ENCODE data around the gene BAD.

Gene BAD

DNA sequence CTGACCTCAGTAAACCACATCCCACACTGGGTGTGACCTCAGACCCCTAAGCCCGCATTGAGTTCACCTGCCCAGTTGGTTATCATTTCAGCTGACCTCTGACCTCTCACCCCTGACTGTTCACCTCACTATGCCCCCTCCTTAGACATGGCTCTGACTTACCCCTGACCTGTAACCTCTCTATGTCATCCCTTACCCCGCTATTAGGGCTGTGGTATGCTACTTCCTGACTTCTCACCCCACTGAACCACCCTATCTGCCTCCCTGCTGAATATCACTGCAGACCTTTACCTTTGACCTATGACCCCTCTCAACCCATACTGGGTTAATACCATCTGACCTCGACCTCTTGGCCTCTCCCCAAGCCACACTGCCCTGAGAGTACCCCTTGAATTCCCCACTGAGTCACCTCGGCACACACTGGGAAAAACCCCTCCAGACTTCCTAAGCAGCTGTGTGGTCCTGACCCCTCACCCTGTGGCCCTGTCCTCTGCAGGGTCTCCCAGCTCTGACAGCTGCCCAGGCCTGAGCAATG, 24.9 kb downstream of the BAD start:
- no peak for DNase-seq (ENCODE audit: low spot score in 2 of 2)
- H3K4me3 ChIP-seq, result no peak overlapping the region
- in situ Hi-C loops (cut with MboI; ENCODE audit: low sequenced_read_pairs), result loop anchor here (25.0 kb wide), 1 partner anchor 853 kb away; the partner anchor contains the start of genes FAU, MRPL49, TM7SF2 and ZNHIT2
- H3K27me3 ChIP-seq (ENCODE audit: low read depth), result no peaks in the 10 kb centered on the region
- no peaks in the 10 kb centered on the region for H3K4me1 ChIP-seq
- peaks cover 83% of the 10 kb centered on the region for H3K36me3 ChIP-seq (replicated peaks)
- H3K9me3 ChIP-seq, result no peaks in the 10 kb centered on the region

DNA sequence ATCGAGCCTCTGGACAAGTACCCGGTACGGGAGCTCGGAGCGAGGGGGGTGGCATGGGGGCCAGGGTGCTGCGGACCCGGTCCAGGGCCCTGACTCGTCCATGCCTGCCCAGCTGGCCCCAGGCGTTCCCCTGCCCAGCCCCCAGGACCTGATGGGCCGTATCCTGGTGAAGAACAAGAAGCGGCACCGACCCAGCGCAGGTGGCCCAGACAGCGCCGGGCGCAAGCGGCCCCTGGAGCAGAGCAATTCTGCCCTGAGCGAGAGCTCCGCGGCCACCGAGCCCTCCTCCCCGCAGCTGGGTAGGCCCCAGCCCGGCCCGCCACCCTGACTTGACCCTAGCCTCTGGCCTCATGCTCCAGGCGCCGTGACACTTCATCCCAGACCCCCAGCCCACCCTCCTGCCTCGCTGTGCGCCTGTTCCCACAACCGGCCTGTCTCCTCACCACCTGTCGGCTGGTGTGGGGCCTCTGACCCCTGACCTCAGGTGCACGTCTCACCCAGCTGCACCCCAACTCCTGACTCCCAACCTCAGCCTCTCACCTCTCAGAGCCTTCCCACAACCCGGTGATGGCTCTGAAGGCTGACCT, 25.4 kb downstream of the BAD start:
- DNase-seq (ENCODE audit: low spot score in 2 of 2), result no peak
- peaks cover 79% of the 10 kb centered on the region for H3K36me3 ChIP-seq (replicated peaks)
- H3K27me3 ChIP-seq (ENCODE audit: low read depth), result no peaks in the 10 kb centered on the region
- H3K4me3 ChIP-seq, result no peak overlapping the region
- no peaks in the 10 kb centered on the region for H3K9me3 ChIP-seq
- no peaks in the 10 kb centered on the region for H3K4me1 ChIP-seq
- in situ Hi-C loops (cut with MboI; ENCODE audit: low sequenced_read_pairs), result loop anchor here (25.0 kb wide), 1 partner anchor 853 kb away; the partner anchor contains the start of genes FAU, MRPL49, TM7SF2 and ZNHIT2

DNA sequence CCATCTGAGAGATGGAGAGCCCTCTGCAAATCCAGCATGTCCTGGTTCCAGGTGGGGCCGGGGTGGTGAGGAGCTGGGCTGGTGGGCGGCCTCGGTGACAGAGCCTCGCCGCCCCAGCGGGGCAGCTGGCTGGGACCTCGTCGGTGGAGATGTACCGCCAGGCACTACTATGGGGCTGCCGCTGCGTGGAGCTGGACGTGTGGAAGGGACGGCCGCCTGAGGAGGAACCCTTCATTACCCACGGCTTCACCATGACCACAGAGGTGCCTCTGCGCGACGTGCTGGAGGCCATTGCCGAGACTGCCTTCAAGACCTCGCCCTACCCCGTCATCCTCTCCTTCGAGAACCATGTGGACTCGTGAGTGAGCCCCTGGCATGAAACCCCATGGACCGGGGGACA, 26.1 kb downstream of the BAD start:
- no peak for DNase-seq (ENCODE audit: low spot score in 2 of 2)
- Histone ChIP-seq H3K36me3 (replicated peaks) (peaks cover 73% of the 10 kb centered on the region), H3K4me3 (no peak overlapping the region), H3K27me3 (ENCODE audit: low read depth) (no peaks in the 10 kb centered on the region), H3K4me1 (no peaks in the 10 kb centered on the region), H3K9me3 (no peaks in the 10 kb centered on the region)
- in situ Hi-C loops (cut with MboI; ENCODE audit: low sequenced_read_pairs), result loop anchor here (25.0 kb wide), 1 partner anchor 854 kb away; the partner anchor contains the start of genes FAU, MRPL49, TM7SF2 and ZNHIT2

DNA sequence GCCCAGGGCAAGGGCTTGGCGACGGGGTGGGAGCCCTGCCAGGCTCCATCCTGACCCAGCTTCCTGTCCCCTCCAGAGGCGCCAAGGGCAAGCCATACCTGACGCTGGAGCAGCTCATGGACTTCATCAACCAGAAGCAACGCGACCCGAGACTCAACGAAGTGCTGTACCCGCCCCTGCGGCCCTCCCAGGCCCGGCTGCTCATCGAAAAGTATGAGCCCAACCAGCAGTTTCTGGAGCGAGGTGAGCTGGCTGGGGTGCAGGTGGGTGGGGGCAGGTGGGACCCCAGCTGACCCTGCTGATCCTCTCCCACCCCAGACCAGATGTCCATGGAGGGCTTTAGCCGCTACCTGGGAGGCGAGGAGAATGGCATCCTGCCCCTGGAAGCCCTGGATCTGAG, 28.2 kb downstream of the BAD start:
- peaks cover 54% of the 10 kb centered on the region for H3K36me3 ChIP-seq (replicated peaks)
- no peaks in the 10 kb centered on the region for H3K27me3 ChIP-seq (ENCODE audit: low read depth)
- in situ Hi-C loops (cut with MboI; ENCODE audit: low sequenced_read_pairs), result loop anchor here (25.0 kb wide), 1 partner anchor 856 kb away; the partner anchor contains the start of genes FAU, MRPL49, TM7SF2 and ZNHIT2
- no peaks in the 10 kb centered on the region for H3K4me1 ChIP-seq
- H3K9me3 ChIP-seq, result no peaks in the 10 kb centered on the region
- DNase-seq (ENCODE audit: low spot score in 2 of 2), result no peak
- H3K4me3 ChIP-seq, result no peak overlapping the region

DNA sequence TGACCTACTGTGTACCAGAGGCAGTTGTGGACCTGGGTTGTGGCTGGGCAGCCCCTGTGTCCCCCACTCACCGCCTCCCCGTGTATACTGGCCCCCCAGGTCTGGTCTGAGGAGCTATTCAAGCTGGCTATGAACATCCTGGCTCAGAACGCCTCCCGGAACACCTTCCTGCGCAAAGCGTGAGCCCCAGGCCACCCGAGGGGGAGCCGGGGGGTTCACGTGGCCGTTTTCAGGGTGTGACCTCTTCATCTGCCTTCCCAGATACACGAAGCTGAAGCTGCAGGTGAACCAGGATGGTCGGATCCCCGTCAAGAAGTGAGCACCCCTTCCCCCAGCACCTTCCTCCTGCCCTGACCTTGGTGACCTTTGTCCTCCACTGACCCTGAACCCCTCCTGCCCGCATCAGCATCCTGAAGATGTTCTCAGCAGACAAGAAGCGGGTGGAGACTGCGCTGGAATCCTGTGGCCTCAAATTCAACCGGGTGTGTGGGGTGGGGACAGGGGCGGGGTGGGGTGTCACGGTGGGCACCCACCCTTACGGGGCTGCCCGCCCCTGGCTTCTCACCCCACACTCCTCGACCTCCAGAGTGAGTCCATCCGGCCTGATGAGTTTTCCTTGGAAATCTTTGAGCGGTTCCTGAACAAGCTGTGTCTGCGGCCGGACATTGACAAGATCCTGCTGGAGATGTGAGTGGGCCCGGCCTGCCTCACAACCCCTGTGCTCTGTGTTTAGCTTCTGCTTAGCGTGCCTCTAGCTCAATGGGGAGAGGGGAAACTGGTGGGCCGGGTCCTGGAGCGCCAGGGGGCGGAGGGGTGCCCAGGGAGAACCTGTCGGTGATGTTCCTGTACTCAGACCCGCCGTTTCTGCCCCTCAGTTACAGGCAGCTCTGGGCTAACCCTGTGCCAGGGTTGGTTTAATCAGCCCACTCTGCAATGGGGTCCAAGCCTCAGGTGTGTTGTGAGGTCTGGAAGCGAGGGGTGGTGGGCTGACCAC, 29.0 kb downstream of the BAD start:
- Histone ChIP-seq H3K4me3 (no peak overlapping the region), H3K27me3 (ENCODE audit: low read depth) (no peaks in the 10 kb centered on the region), H3K36me3 (replicated peaks) (peaks cover 50% of the 10 kb centered on the region), H3K4me1 (peaks cover 6% of the 10 kb centered on the region), H3K9me3 (no peaks in the 10 kb centered on the region)
- DNase-seq (ENCODE audit: low spot score in 2 of 2), result no peak
- in situ Hi-C loops (cut with MboI; ENCODE audit: low sequenced_read_pairs), result loop anchor here (25.0 kb wide), 1 partner anchor 857 kb away; the partner anchor contains the start of genes FAU, MRPL49, TM7SF2 and ZNHIT2

DNA sequence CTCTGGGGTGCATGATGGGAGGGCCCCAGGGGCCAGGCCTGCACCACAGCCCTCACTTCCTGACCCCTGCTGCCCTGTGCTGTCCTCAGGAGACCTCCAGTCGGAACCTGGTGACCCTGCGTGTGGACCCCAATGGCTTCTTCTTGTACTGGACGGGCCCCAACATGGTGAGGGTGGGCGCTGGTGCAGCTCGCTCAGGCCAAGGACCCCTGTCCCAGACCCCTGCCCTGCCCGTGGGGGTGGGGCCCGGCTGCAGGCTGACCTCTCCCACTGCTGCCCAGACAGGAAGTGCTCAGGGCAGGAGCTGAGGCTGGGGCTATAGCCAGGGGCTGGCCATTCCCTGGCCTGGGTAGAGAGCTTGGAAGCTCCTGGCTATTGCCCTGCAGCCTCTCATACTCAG, 30.1 kb downstream of the BAD start:
- no peak for DNase-seq (ENCODE audit: low spot score in 2 of 2)
- Histone ChIP-seq H3K9me3 (no peaks in the 10 kb centered on the region), H3K4me1 (peaks cover 7% of the 10 kb centered on the region), H3K36me3 (replicated peaks) (peaks cover 39% of the 10 kb centered on the region), H3K4me3 (no peak overlapping the region), H3K27me3 (ENCODE audit: low read depth) (no peaks in the 10 kb centered on the region)
- in situ Hi-C loops (cut with MboI; ENCODE audit: low sequenced_read_pairs), result loop anchor here (25.0 kb wide), 1 partner anchor 858 kb away; the partner anchor contains the start of genes FAU, MRPL49, TM7SF2 and ZNHIT2

DNA sequence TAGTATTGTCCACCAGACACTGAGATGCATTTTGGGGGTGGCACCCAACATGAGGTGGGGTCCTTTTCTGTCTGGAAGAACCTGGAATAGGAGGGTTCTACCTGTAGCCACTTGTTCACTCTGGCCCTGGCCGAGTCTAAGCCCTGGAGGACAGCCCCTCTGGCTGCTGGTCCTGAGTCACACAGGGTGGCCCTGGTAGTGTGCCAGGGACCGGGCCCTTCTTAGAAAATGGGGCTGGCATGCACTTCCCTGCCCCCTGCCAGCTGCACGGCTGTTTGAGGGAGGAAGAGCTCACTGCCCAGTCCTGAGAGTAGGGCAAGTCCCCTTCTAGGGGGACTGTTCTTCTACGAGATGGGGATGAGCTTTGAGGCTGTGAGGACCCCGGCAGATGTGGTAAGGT, 31.0 kb downstream of the BAD start:
- Histone ChIP-seq H3K36me3 (replicated peaks) (peaks cover 30% of the 10 kb centered on the region), H3K27me3 (ENCODE audit: low read depth) (no peaks in the 10 kb centered on the region), H3K9me3 (no peaks in the 10 kb centered on the region), H3K4me1 (peaks cover 7% of the 10 kb centered on the region), H3K4me3 (no peak overlapping the region)
- in situ Hi-C loops (cut with MboI; ENCODE audit: low sequenced_read_pairs), result loop anchor here (25.0 kb wide), 1 partner anchor 859 kb away; the partner anchor contains the start of genes FAU, MRPL49, TM7SF2 and ZNHIT2
- DNase-seq (ENCODE audit: low spot score in 2 of 2), result no peak

DNA sequence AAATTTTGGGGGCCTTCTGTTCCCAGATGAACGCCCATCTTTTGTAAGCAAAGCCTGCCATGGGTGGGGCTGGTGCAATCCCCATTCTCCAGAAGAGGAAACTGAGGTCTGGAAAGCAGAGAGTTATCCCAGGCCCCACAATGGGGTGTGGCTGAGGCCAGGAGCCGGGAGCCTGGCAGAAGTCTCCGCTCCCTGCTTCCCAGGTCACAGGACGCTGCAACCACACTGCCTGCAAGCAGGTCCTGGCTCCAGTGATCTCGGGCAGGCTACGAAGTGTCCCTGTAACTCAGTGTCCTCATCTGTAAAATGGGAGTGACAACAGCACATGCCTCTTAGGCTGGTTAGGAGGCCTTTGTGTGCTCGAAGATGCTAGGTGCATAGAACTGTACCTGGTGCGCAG, 31.4 kb downstream of the BAD start:
- in situ Hi-C loops (cut with MboI; ENCODE audit: low sequenced_read_pairs), result loop anchor here (25.0 kb wide), 1 partner anchor 859 kb away; the partner anchor contains the start of genes FAU, MRPL49, TM7SF2 and ZNHIT2
- Histone ChIP-seq H3K36me3 (replicated peaks) (peaks cover 26% of the 10 kb centered on the region), H3K27me3 (ENCODE audit: low read depth) (no peaks in the 10 kb centered on the region), H3K4me3 (no peak overlapping the region), H3K4me1 (peaks cover 7% of the 10 kb centered on the region), H3K9me3 (no peaks in the 10 kb centered on the region)
- no peak for DNase-seq (ENCODE audit: low spot score in 2 of 2)

DNA sequence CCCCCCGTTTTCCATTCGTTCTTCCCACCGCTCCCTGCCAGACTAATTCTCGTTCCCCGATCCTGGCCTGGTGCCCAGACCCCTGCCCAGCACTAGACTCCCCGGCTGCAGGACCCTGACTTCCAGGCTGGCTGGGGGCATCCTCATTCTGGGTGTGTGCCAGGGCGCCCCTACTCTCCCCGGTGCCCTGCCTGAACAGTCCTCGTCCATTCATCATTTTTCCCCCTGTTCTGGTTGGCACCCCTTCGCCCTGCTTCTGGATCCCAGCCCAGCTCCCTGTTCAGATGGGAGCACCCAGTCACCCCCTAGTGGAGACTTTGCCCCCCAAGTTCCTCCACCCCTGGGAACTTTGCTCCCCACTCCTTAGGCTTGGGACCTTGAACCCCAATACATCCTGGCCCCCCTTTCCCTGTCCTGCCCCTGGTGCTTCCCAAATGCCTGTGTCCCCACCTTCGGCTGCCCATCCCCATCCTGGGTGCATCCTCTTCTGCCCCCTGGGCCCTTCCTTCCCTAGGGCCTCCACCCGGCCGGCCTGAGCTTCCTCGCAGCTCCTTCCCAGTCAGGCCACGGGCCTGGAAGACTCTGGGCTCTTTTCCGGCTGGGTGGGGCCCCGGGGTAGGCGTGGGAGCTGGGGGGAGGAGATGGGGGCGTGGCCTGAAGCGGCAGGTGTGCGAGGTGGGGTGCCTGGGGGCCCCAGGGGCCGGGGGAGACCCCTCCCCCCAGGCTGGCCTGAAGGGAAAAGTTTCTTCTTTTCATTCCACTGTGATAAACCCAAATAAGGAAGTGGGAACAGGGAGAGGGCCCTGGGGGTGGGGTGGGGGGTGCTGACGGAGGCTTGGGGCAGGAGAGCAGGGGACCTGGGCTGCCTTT, 32.2 kb downstream of the BAD start:
- H3K4me3 ChIP-seq, result peak overlapping the region; percentile 70
- no peaks in the 10 kb centered on the region for H3K27me3 ChIP-seq (ENCODE audit: low read depth)
- in situ Hi-C loops (cut with MboI; ENCODE audit: low sequenced_read_pairs), result loop anchor here (25.0 kb wide), 1 partner anchor 860 kb away; the partner anchor contains the start of genes FAU, MRPL49, TM7SF2 and ZNHIT2
- no peaks in the 10 kb centered on the region for H3K9me3 ChIP-seq
- H3K36me3 ChIP-seq (replicated peaks), result peaks cover 22% of the 10 kb centered on the region
- peaks cover 12% of the 10 kb centered on the region for H3K4me1 ChIP-seq
- peak in 1 of 2 experiments; percentile 75 for DNase-seq (ENCODE audit: low spot score in 2 of 2)

DNA sequence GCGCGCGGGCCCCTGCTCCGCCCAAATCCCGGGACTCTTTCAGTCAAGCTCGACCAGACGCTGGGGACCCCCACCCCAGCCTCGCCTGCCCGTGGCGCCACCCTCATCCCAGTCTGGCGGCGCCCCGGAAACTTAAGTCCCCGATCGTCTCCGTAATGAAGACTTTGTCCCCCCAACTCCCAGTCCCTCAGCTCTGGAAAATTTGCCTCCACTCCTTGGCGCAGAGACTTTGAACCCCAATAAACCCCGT, 32.8 kb downstream of the BAD start:
- peaks cover 12% of the 10 kb centered on the region for H3K4me1 ChIP-seq
- no peak for DNase-seq (ENCODE audit: low spot score in 2 of 2)
- H3K9me3 ChIP-seq, result no peaks in the 10 kb centered on the region
- H3K36me3 ChIP-seq (replicated peaks), result peaks cover 20% of the 10 kb centered on the region
- H3K4me3 ChIP-seq, result peak overlapping the region; percentile 70
- in situ Hi-C loops (cut with MboI; ENCODE audit: low sequenced_read_pairs), result loop anchor here (25.0 kb wide), 1 partner anchor 861 kb away; the partner anchor contains the start of genes FAU, MRPL49, TM7SF2 and ZNHIT2
- H3K27me3 ChIP-seq (ENCODE audit: low read depth), result no peaks in the 10 kb centered on the region

DNA sequence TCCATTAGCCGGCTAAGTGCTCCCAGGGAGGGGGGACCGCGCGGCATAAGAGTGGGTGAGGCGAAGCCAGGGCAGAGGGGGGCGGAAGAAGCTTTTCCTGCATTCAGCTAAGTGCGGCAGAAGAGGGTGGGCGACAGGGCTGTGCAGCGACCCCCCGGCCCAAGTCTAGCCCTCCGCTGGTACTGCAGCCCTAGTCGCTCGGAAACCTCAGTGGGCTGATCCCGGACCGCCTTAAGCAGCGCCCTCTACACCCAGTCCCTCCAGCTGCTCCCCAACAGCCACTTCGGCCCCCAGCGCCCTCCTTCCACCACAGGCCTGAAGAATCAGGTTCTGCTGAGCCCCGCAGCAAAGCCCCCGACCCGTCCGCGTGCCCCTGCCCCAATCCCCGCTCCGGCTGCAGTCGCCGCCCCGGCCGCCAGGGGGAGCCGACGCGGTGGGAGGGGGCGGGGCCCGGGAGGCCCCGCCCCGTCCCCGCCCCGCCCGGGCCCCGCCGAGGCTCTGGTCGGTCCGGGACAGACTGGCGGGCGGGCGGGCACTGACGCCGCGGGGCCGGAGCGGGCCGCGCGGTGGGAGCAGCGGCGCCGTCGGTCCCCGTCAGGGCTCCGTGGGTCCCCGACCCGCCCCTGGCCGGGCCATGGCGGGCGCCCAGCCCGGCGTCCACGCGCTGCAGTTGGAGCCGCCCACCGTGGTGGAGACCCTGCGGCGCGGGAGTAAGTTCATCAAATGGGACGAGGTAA, 33.3 kb downstream of the BAD start, which contains the start of gene PLCB3:
Gene PLCB3 (plus strand): TSS at position 515 of the 737 bp plus-strand sequence. CDS start 120 bp downstream, at position 635.
- Histone ChIP-seq H3K36me3 (replicated peaks) (peaks cover 15% of the 10 kb centered on the region), H3K9me3 (no peaks in the 10 kb centered on the region), H3K4me1 (peaks cover 12% of the 10 kb centered on the region), H3K27me3 (ENCODE audit: low read depth) (no peaks in the 10 kb centered on the region), H3K4me3 (peak within 1 kb of the TSS; percentile 70)
- peak; percentile 33 to 69 for DNase-seq (ENCODE audit: low spot score in 2 of 2)
- in situ Hi-C loops (cut with MboI; ENCODE audit: low sequenced_read_pairs), result loop anchor here (25.0 kb wide), 1 partner anchor 861 kb away; the partner anchor contains the start of genes FAU, MRPL49, TM7SF2 and ZNHIT2

DNA sequence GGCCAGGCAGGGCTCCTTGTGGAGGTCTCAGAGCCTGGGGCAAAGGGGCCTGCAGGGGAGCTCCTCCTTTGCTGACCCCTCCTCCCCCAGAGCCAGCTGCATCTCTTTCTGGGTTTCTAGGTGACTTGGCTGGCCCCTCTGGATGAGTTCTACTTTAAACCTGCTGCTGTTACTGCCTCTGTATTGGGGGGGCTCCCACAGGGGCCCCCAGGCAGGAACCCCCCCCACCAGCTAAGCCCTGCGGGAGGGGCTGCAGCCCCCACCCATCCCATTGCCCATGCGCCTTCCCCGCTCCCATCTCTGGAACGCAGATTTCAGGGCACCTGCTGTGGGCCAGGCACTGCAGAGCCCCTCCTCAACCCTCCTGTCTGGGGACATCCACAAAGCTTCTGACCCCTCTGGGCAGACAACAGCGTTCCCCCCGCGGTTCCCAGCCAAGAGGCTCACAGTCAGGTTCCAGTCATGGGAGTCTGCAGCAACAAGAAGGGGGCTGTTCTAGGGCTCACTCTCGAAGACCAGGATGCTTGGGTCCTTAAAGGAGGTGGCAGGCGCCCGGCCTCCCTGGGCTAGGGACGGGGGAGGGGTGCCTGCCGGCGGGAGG, 34.0 kb downstream of the BAD start:
- in situ Hi-C loops (cut with MboI; ENCODE audit: low sequenced_read_pairs), result loop anchor here (25.0 kb wide), 1 partner anchor 862 kb away; the partner anchor contains the start of genes FAU, MRPL49, TM7SF2 and ZNHIT2
- peaks cover 12% of the 10 kb centered on the region for H3K4me1 ChIP-seq
- H3K4me3 ChIP-seq, result peak overlapping the region; percentile 70
- peaks cover 9% of the 10 kb centered on the region for H3K36me3 ChIP-seq (replicated peaks)
- no peaks in the 10 kb centered on the region for H3K9me3 ChIP-seq
- H3K27me3 ChIP-seq (ENCODE audit: low read depth), result no peaks in the 10 kb centered on the region
- peak in 1 of 2 experiments; percentile 32 for DNase-seq (ENCODE audit: low spot score in 2 of 2)
